PC-3 (cell line): ENCODE results near the gene VPS9D1. TPM values are rescaled to one million over a fixed set of nuclear protein-coding genes. Genes with fewer than 3 reads are reported as not detected.
A peak's percentile ranks its signal among the peaks of the same experiment; 100 is the strongest.
"Not testable (repeated sequence)": the region's sequence is repeated elsewhere in the genome, so short reads cannot be mapped to it uniquely, and the experiment has no call there.

ENCODE experiments used
- ATAC-seq: fragments of 200-7000 bp; cut with Tn5 transposase; 2 replicates; pipeline ENCODE4 v1.9.1; 2020; ENCODE audit warnings: mild to moderate bottlenecking, moderate library complexity
- BruUV-seq: library from RNA; stranded (reverse); fragments of 400-500 nt; replicated peaks from 2 replicates; lab custom pipeline; 2021; lab: Mats Ljungman, UMichigan
- CTCF ChIA-PET: fragments of 300-600 bp; sonication (Branson Sonifier 250); formaldehyde crosslinking; loops from one replicate; lab custom pipeline; 2022; ENCODE audit warnings: antibody characterized with exemption; lab: Charles Lee
- POLR2A ChIA-PET: fragments of 300-600 bp; sonication (Branson Sonifier 250); formaldehyde crosslinking; loops from one replicate; lab custom pipeline; 2022; ENCODE audit warnings: antibody characterized with exemption; ENCODE audit not compliant: unreplicated experiment; lab: Charles Lee
- DNase-seq: peaks from one replicate; pipeline ENCODE4 v3.0.0-alpha.2; 2015
- H2AFZ ChIP-seq: fragments of 300-600 bp; sonication (generic); 2 replicates; pipeline ENCODE4 v1.6.0; 2016; ENCODE audit warnings: antibody characterized with exemption, low read length
- H3F3A ChIP-seq: fragments of 300-600 bp; sonication (generic); one replicate; pipeline ENCODE4 v1.6.0; 2017; ENCODE audit warnings: antibody characterized with exemption, low read length, control low read depth, mild to moderate bottlenecking; ENCODE audit not compliant: unreplicated experiment
- H3K27ac ChIP-seq: fragments of 300-600 bp; sonication (generic); 2 replicates; pipeline ENCODE4 v1.5.1; 2016; ENCODE audit warnings: mild to moderate bottlenecking, low read length
- H3K27me3 ChIP-seq: fragments of 300-600 bp; sonication (generic); 2 replicates; pipeline ENCODE4 v1.6.1; 2016; ENCODE audit warnings: low read length, mixed read lengths
- H3K36me3 ChIP-seq: fragments of 300-600 bp; sonication (generic); 2 replicates; pipeline ENCODE4 v1.6.1; 2016; ENCODE audit warnings: low read depth, mixed run types, low read length, mixed read lengths
- H3K4me1 ChIP-seq: fragments of 300-600 bp; sonication (generic); 2 replicates; pipeline ENCODE4 v1.5.1; 2016; ENCODE audit warnings: low read length; ENCODE audit not compliant: insufficient read depth
- H3K4me2 ChIP-seq: fragments of 300-600 bp; sonication (generic); 2 replicates; pipeline ENCODE4 v1.6.0; 2016; ENCODE audit warnings: low read length
- H3K4me3 ChIP-seq: fragments of 300-600 bp; sonication (generic); 2 replicates; pipeline ENCODE4 v1.5.1; 2016; ENCODE audit warnings: mild to moderate bottlenecking, low read length, mixed read lengths
- H3K79me2 ChIP-seq: fragments of 300-600 bp; sonication (generic); 2 replicates; pipeline ENCODE4 v1.6.1; 2017; ENCODE audit warnings: low read length, mixed read lengths
- H3K9ac ChIP-seq: fragments of 300-600 bp; sonication (generic); 2 replicates; pipeline ENCODE4 v1.6.0; 2016; ENCODE audit warnings: mild to moderate bottlenecking, low read length
- H3K9me2 ChIP-seq: fragments of 300-600 bp; sonication (generic); replicated peaks from 2 replicates; pipeline ENCODE4 v1.6.1; 2016; ENCODE audit warnings: mixed run types, low read length, mixed read lengths
- H3K9me3 ChIP-seq: fragments of 300-600 bp; sonication (generic); 2 replicates; pipeline ENCODE4 v1.6.1; 2016; ENCODE audit warnings: low read length, mixed read lengths
- H4K20me1 ChIP-seq: fragments of 300-600 bp; sonication (generic); 2 replicates; pipeline ENCODE4 v1.6.1; 2016; ENCODE audit warnings: low read length, mixed read lengths
- EZH2 ChIP-seq: fragments of 300-600 bp; sonication (generic); IDR thresholded peaks from one replicate; pipeline ENCODE4 v1.6.1; 2017; ENCODE audit warnings: antibody characterized with exemption, mild to moderate bottlenecking, low read length; ENCODE audit not compliant: unreplicated experiment
- EZH2phosphoT487 ChIP-seq: fragments of 300-600 bp; sonication (generic); IDR thresholded peaks from 2 replicates; pipeline ENCODE4 v1.6.1; 2018; ENCODE audit warnings: mild to moderate bottlenecking, antibody characterized with exemption, low read length, borderline replicate concordance
- intact Hi-C: fragments of 100-400 bp; cut with micrococcal nuclease; formaldehyde crosslinking; loops from 2 replicates; pipeline ENCODE4 v1.9.0; 2023
- total RNA-seq: library from RNA; depleted of rRNA; stranded (reverse); fragments of >200 nt; gene quantifications from 2 replicates; pipeline ENCODE4 v1.2.3, GENCODE V29; 2014
- TF ChIP-seq, protein P1 (sequence below): fragments of 300-600 bp; sonication (generic); conservative IDR thresholded peaks from 2 replicates; pipeline ENCODE4 v1.5.1; 2017; ENCODE audit warnings: antibody characterized with exemption, low read depth, mild to moderate bottlenecking, low read length

Gene VPS9D1
- total RNA-seq, 1 experiment from 2014 or later = 4.4 TPM

DNA sequence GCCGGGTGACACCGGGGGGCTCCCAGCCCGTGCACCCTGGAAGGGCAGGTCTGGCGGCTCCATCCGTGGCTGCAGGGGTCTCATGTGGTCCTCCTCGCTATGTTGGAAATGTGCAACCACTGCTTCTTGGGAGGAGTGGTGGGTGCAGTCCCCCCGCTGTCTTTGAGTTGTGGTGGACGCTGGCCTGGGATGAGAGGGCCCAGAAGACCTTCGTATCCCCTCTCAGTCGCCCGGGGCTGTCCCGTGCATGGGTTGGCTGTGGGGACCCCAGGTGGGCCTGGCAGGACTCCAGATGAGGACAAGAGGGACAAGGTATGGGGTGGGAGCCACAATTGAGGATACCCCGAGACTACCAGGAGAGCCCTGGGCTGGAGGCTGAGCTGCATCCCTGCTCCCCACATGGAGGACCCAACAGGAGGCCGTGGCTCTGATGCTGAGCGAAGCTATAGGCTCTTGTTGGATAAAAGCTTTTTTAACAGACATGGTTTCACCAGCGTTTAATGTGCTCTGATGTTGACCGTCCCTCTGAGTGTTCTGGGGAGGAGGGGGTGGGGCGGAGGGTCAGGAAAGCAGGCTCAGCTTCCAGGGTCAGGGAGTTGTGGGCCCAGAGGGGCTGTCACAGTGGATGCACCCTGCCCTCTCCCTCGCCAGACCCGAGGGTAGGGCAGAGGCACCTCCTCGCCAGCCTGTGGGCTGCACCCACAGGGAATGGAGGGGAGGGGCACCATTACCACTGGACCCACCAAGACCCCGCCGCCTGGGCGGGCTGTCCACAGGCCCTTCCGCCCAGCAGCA, 24.6 kb downstream of the VPS9D1 start:
- no peak overlapping the region for H3K4me3 ChIP-seq
- no peaks in the 10 kb centered on the region for H3F3A ChIP-seq
- CTCF ChIA-PET = no interaction called here
- intact Hi-C loops = no loop called here
- no peak overlapping the region for H3K4me2 ChIP-seq
- H3K27me3 ChIP-seq = no peaks in the 10 kb centered on the region
- TSS peak; percentile 23 for BruUV-seq
- H3K36me3 ChIP-seq = no peaks in the 10 kb centered on the region
- DNase-seq (no peak), ATAC-seq (no peak)
- POLR2A ChIA-PET = interaction anchor here (0.7 kb wide), 1 partner anchor 328 kb away, joined by 3 read pairs; no protein-coding TSS in a partner anchor
- no peaks in the 10 kb centered on the region for H3K79me2 ChIP-seq
- TF ChIP-seq, protein P1, sequence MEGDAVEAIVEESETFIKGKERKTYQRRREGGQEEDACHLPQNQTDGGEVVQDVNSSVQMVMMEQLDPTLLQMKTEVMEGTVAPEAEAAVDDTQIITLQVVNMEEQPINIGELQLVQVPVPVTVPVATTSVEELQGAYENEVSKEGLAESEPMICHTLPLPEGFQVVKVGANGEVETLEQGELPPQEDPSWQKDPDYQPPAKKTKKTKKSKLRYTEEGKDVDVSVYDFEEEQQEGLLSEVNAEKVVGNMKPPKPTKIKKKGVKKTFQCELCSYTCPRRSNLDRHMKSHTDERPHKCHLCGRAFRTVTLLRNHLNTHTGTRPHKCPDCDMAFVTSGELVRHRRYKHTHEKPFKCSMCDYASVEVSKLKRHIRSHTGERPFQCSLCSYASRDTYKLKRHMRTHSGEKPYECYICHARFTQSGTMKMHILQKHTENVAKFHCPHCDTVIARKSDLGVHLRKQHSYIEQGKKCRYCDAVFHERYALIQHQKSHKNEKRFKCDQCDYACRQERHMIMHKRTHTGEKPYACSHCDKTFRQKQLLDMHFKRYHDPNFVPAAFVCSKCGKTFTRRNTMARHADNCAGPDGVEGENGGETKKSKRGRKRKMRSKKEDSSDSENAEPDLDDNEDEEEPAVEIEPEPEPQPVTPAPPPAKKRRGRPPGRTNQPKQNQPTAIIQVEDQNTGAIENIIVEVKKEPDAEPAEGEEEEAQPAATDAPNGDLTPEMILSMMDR = no peak
- no peak for TF ChIP-seq EZH2phosphoT487
- no peak for TF ChIP-seq EZH2
- no peak overlapping the region for H2AFZ ChIP-seq
- H3K9ac ChIP-seq = no peak overlapping the region
- H3K4me1 ChIP-seq = peaks cover 9% of the 10 kb centered on the region
- no peaks in the 10 kb centered on the region for H4K20me1 ChIP-seq
- no peak overlapping the region for H3K27ac ChIP-seq
- H3K9me3 ChIP-seq = no peaks in the 10 kb centered on the region
- H3K9me2 ChIP-seq = no peaks in the 10 kb centered on the region

DNA sequence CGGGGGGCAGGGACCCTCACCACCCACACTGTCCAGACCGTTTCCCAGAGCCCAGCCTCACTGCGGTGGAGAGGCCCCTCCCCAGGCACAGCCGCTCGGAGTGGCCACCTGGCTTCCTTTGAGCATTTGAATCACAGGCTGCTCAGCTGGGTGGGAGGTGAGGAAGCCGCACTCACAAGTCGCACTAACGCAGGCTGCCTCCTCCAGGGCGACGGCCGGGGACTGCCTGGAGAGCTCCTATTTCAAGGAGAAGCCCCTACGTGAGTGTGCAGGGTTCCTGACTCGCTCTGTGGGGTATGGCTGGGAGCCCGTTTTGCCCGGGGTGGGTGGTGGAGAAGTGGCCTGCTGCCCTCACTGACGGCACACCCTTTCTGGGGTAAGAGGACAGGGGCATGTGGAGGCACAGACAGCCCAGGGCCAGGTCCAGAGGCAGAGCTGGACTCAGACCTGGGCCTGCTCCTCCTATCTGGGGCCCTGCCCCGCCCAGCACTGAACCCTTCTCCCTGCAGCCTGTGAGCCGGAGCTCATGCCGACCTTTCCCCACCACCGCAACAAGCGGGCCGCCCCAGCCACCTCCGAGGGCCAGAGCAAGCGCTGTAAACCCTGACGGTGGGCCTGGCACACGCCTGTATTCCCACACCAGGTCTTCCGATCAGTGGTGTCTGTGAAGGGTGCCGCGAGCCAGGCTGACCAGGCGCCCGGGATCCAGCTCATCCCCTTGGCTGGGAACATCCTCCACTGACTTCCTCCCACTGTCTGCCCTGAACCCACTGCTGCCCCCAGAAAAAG, 25.4 kb downstream of the VPS9D1 start:
- Histone ChIP-seq H3K4me1 (peaks cover 4% of the 10 kb centered on the region; the same call in 1 of the 2 replicates), H3K9me3 (no peaks in the 10 kb centered on the region), H3K9me2 (no peaks in the 10 kb centered on the region), H3K4me2 (no peak overlapping the region), H3K36me3 (no peaks in the 10 kb centered on the region), H4K20me1 (no peaks in the 10 kb centered on the region), H3K9ac (no peak overlapping the region), H3K4me3 (no peak overlapping the region), H3F3A (no peaks in the 10 kb centered on the region), H3K27ac (no peak overlapping the region), H3K79me2 (no peaks in the 10 kb centered on the region), H2AFZ (no peak overlapping the region), H3K27me3 (no peaks in the 10 kb centered on the region)
- no peak for DNase-seq
- BruUV-seq = no TSS peak
- ChIA-PET POLR2A (interaction anchor here (0.7 kb wide), 1 partner anchor 327 kb away, joined by 3 read pairs; no protein-coding TSS in a partner anchor), CTCF (no interaction called here)
- ATAC-seq = no peak
- intact Hi-C loops = no loop called here
- no peak for TF ChIP-seq EZH2
- TF ChIP-seq, protein P1 = no peak
- no peak for TF ChIP-seq EZH2phosphoT487

GRCh38 chr16:89694784-89695085, 26.0 kb downstream of the VPS9D1 start:
- H3K27ac ChIP-seq, BruUV-seq, H3K9ac ChIP-seq, H3K4me2 ChIP-seq, H3K27me3 ChIP-seq, H3K9me2 ChIP-seq, DNase-seq, H3K4me3 ChIP-seq, H3K4me1 ChIP-seq, H3K36me3 ChIP-seq, ATAC-seq, H2AFZ ChIP-seq, H3K79me2 ChIP-seq, intact Hi-C loops, POLR2A ChIA-PET, H3F3A ChIP-seq, H3K9me3 ChIP-seq, CTCF ChIA-PET, H4K20me1 ChIP-seq: not testable (repeated sequence)
